ENCODE data around the gene ZBTB34. TPM values are rescaled to one million over a fixed set of nuclear protein-coding genes. Genes with fewer than 3 reads are reported as not detected.
A peak's percentile ranks its signal among the peaks of the same experiment; 100 is the strongest.

The ZBTB34 gene
- total RNA-seq, 2 donors from 2014 or later, result 5.0 to 8.2 TPM

DNA sequence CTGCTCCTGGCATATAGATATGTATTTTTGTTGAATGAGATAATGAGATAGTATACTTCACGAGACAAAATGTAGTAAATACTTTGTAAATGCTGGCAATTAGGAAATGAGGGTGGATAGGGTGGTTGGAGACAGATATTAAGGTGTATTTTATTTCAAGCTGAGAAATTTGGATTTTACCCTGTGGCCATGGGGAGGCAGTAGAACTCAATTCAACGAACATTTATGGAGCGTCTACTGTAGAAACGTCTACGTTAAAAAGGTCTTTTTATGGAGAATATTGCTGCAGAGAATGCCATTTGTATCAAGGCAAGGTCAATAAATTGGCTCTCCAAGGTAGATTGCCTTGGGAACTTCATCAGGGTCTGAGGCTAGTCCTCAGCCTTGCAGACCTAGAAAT is 32.6 kb downstream of the ZBTB34 start:
- Mint-ChIP-seq H3K4me3 (no peak overlapping the region), H3K27me3 (peaks cover 20% of the 10 kb centered on the region), H3K27ac (no peak overlapping the region), H3K36me3 (ENCODE audit: low read depth) (peaks cover 2% of the 10 kb centered on the region), H3K4me1 (peaks cover 4% of the 10 kb centered on the region)
- ATAC-seq (no peak), DNase-seq (no peak)
- no peaks in the 10 kb centered on the region for H3K9me3 ChIP-seq (ENCODE audit: control insufficient read depth, low read length, poor library complexity, severe bottlenecking)

DNA sequence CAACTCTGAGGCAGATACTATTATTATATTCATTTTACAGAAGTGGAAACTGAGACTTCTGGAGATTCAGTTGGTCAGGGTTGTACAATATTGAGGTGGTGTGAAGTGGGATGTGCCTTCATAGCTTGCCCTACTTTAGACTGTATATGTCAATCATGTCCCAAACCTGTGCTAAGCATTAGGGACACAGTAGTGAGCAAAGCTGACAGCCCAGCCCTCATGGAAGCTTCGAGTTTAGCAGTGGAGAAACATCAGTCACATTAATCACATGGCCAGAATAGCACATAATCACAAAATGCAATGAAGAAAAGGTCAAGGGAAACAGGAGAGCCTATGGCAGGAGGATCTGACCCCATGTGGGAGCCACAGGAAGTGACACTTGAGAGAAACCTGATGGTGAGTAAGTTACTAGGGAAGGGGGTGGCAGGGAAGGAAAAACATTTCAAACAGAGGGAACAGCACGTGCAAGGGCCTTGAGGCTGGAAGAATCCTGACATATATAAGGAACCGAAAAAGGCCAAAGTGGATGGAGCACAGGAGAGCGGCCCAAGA is 33.7 kb downstream of the ZBTB34 start:
- Mint-ChIP-seq H3K36me3 (ENCODE audit: low read depth) (peaks cover 2% of the 10 kb centered on the region), H3K4me1 (peaks cover 4% of the 10 kb centered on the region), H3K27me3 (peaks cover 20% of the 10 kb centered on the region), H3K27ac (no peak overlapping the region), H3K4me3 (no peak overlapping the region)
- DNase-seq (no peak), ATAC-seq (no peak)
- H3K9me3 ChIP-seq (ENCODE audit: control insufficient read depth, low read length, poor library complexity, severe bottlenecking), result no peaks in the 10 kb centered on the region

DNA sequence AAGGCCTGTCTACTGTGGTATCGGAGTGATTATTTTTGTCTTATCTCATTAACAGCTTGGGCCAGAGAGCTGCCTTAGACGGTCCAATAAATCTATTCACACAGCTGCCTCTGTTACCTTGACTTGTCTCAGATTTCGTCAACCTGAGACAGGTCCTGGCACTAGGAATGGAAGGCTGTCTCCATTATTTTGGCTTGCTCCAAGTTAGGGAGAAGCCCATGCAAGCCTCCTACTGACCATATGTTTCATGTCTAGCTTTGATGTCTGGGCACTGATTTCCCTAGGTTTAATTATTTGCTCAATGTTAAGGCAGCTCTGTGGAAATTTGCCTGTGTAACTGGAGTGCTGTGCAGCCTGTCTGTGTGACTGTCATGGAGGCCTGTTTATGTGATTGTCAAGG is 41.8 kb downstream of the ZBTB34 start:
- H3K4me1 Mint-ChIP-seq, result no peaks in the 10 kb centered on the region
- H3K9me3 ChIP-seq (ENCODE audit: control insufficient read depth, low read length, poor library complexity, severe bottlenecking), result no peaks in the 10 kb centered on the region
- H3K4me3 Mint-ChIP-seq, result no peak overlapping the region
- DNase-seq (no peak), ATAC-seq (no peak)
- H3K27me3 Mint-ChIP-seq, result peaks cover 13% of the 10 kb centered on the region
- H3K27ac Mint-ChIP-seq, result no peak overlapping the region
- no peaks in the 10 kb centered on the region for H3K36me3 Mint-ChIP-seq (ENCODE audit: low read depth)

DNA sequence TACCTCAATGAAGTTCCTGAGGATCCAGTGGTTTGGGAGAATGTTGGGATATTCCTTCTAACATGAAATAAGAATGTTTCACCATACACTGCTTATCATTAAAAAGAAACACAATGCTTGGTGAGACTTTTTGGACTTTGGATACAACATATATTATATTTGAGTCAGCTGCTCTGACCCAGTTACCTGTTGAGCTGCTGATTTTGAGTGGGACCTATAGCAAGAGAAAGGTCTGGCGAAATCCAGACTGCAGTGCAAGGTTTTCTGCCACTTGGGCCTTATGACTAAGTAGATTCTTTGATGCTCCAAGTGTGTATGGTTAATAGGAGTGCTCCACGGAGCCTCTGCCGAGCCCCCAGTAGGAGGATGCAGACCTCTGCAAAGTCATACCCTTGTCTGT is 44.1 kb downstream of the ZBTB34 start:
- ATAC-seq, result no peak
- H3K9me3 ChIP-seq (ENCODE audit: control insufficient read depth, low read length, poor library complexity, severe bottlenecking), result no peaks in the 10 kb centered on the region
- H3K36me3 Mint-ChIP-seq (ENCODE audit: low read depth), result no peaks in the 10 kb centered on the region
- H3K4me3 Mint-ChIP-seq, result no peak overlapping the region
- no peak overlapping the region for H3K27ac Mint-ChIP-seq
- H3K27me3 Mint-ChIP-seq, result peaks cover 23% of the 10 kb centered on the region
- no peaks in the 10 kb centered on the region for H3K4me1 Mint-ChIP-seq
- no peak for DNase-seq

DNA sequence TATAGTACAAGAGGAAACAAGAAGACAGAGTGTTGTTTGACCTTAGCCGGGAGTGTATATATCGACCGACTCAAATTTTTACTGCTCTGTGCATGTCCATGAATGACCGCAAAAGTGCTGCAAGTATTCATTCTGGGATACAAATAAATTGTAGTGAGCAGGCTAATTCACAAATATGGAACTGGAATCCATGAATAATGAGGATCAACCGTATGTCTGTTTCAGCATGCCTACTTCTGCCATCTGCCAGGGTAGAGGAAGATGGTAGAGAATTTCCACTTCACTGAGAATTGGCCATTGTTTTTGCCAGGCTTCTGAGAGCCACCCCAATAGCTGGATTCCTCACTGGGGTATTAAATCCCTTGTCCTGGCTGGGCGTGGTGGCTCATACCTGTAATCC is 45.7 kb downstream of the ZBTB34 start:
- Mint-ChIP-seq H3K27ac (no peak overlapping the region), H3K4me3 (no peak overlapping the region), H3K36me3 (ENCODE audit: low read depth) (no peaks in the 10 kb centered on the region), H3K4me1 (no peaks in the 10 kb centered on the region), H3K27me3 (peaks cover 25% of the 10 kb centered on the region)
- H3K9me3 ChIP-seq (ENCODE audit: control insufficient read depth, low read length, poor library complexity, severe bottlenecking), result no peaks in the 10 kb centered on the region
- DNase-seq, result no peak
- no peak for ATAC-seq

DNA sequence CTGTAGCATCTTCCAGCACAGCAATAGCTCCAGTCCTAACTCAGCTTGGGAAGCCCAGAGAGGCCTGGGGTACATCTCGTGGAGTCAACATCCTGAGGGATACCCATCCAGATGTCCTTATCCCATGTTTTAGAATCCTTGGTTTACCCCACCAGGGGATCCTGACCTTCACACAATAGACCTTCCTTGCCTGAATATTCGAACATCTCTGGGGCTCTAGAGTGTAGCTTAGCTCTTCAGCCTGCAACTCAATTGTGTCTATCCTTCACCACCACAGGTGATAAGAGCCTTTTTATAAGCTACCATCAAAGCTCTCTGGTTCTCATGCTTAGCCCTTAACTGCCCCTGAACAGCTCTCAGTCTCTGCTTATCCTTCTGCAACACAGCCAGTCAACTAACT is 46.6 kb downstream of the ZBTB34 start:
- no peaks in the 10 kb centered on the region for H3K9me3 ChIP-seq (ENCODE audit: control insufficient read depth, low read length, poor library complexity, severe bottlenecking)
- Mint-ChIP-seq H3K27me3 (peaks cover 25% of the 10 kb centered on the region), H3K36me3 (ENCODE audit: low read depth) (no peaks in the 10 kb centered on the region), H3K4me3 (no peak overlapping the region), H3K27ac (no peak overlapping the region), H3K4me1 (no peaks in the 10 kb centered on the region)
- DNase-seq, result no peak
- no peak for ATAC-seq

DNA sequence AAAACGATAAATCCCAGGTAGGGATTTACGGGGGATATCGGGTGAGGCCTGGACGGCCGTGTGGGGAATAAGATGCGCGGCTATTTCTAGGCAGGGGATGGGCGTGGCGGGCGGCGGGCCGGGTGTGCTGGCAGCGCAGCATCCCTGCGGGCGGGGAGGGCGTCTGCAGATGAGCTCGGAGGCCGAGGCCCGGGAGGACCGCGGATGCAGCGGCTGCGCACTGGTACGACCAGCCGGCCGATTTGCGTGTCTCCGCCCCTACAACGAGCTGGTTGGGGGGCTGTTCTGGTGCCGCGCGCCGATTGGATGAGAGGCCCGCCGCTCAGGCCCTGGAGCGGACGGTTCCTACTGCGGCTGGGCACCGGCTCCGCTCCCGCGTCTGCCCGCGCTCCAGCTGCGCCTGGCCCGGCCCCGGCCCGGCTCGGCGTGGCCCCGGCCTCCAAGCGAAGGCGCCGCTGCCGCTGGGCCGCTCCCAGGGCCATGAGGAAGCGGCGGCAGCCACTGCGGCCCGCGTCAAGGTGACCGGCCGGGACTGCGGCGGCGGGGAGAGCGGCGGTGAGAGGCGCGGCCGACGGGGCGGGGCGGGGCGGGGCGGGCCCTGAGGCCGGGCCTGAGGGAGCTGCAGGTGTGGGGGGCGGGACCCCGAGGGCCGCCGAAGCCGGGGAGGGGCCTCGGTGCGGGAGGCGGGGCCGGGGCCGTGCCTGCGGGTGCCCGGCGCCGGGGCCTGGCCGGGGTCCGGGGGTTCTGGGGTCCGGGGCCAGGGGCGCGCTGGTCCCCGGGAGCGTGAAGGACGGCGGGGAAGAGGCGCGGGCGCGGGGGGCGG is 54.2 kb downstream of the ZBTB34 start, which contains the start of gene RALGPS1:
RALGPS1 (plus strand) TSS at position 325 of the 823 bp plus-strand sequence. CDS start 47,508 bp downstream, outside the sequence.
- peak; percentile 76 to 80 (median 78) for DNase-seq
- peak; percentile 94 for ATAC-seq
- no peaks in the 10 kb centered on the region for H3K36me3 Mint-ChIP-seq (ENCODE audit: low read depth)
- peaks cover 1% of the 10 kb centered on the region for H3K27me3 Mint-ChIP-seq
- no peaks in the 10 kb centered on the region for H3K9me3 ChIP-seq (ENCODE audit: control insufficient read depth, low read length, poor library complexity, severe bottlenecking)
- peaks cover 10% of the 10 kb centered on the region for H3K4me1 Mint-ChIP-seq
- peak within 1 kb of the TSS; percentile 32 for H3K27ac Mint-ChIP-seq
- peak within 1 kb of the TSS; percentile 88 for H3K4me3 Mint-ChIP-seq

DNA sequence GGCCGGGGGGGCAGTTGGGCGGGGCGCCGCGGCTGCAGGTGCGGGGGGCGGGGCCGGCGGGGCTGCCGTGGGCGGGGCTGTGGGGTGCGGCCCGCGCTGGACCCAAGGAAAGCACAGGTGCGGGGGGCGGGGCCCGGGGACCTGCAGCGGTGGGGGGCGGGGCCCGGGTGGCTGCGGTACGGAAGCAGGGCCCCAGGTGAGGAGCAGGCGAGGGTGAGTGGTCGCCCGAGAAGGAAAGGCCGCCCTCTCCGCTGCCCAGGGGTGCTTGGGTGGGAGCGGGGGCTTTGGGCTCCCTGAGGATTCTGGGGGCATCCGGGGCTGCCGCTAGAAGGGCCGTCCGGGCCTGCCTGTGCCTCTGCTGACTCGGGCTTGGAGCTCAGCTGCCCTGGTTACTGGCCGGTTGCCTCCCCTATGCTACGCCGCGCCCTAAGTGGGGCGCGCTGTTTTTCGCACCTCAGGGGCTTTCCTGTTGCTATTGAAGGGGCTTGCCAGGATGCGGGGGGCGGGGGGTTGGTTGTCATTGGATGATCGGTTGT is 54.9 kb downstream of the ZBTB34 start:
- H3K9me3 ChIP-seq (ENCODE audit: control insufficient read depth, low read length, poor library complexity, severe bottlenecking), result no peaks in the 10 kb centered on the region
- Mint-ChIP-seq H3K36me3 (ENCODE audit: low read depth) (peaks cover 3% of the 10 kb centered on the region), H3K4me3 (peak overlapping the region; percentile 88), H3K27me3 (no peaks in the 10 kb centered on the region), H3K27ac (peak overlapping the region; percentile 32), H3K4me1 (peaks cover 10% of the 10 kb centered on the region)
- DNase-seq (peak; percentile 21 to 66 (median 64)), ATAC-seq (peak; percentile 20)

DNA sequence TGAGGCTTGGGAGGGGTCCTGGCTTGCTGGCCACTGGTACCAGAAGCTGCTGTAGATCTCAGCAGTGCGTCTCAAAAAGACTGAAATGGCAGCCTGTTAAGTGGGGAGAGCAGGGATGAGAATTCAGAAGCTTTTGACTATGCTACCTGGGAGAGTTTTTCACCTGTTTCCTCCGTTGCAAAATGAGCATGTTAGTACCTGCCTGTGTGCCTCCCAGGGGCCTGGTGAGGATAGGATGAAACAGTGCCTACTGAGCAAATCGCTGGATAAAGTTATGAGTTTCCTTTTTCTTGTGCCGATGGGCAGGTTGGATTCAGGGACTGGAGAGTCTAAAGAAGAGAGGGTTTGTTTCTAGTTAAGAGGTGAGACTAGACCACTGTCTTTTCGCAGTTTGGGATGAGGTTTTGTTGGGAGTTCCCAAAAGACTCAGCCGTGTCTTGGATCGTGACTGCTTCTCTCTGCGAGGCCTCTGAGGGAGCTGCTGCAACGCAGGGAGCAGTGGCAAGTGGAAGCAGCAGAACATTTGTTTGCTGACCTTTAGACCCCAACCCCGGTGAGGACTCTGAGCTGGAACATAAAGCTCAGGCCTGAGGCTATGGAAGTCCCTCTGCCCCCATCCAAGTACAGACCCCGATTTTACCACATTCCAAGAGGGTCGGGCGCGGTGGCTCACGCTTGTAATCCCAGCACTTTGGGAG is 55.6 kb downstream of the ZBTB34 start:
- Mint-ChIP-seq H3K27me3 (no peaks in the 10 kb centered on the region), H3K4me1 (peaks cover 10% of the 10 kb centered on the region), H3K27ac (peak overlapping the region; percentile 32), H3K4me3 (peak overlapping the region; percentile 88), H3K36me3 (ENCODE audit: low read depth) (peaks cover 4% of the 10 kb centered on the region)
- no peaks in the 10 kb centered on the region for H3K9me3 ChIP-seq (ENCODE audit: control insufficient read depth, low read length, poor library complexity, severe bottlenecking)
- DNase-seq (no peak), ATAC-seq (no peak)

DNA sequence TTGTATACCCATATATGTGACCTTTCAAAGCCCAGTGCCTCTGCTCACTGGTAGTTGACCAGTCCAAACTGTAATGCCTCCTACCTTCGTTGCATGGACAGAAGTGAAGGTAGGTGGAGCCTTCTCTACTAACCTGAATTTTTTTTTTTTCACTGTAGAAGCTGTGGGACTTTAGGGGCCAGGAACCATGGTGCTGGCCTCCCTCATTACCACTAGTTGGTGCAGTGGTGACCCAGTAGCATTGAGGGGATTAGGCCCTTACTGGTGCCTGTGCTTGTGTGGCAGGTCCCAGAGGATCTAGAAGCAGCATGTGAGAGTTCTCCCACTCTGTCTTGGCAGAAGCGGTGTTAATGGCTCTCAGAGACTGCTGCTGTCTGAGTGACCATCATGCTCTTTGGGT is 56.5 kb downstream of the ZBTB34 start:
- Mint-ChIP-seq H3K4me1 (peaks cover 10% of the 10 kb centered on the region), H3K27me3 (no peaks in the 10 kb centered on the region), H3K36me3 (ENCODE audit: low read depth) (peaks cover 4% of the 10 kb centered on the region), H3K27ac (no peak overlapping the region), H3K4me3 (no peak overlapping the region)
- no peak for DNase-seq
- H3K9me3 ChIP-seq (ENCODE audit: control insufficient read depth, low read length, poor library complexity, severe bottlenecking), result no peaks in the 10 kb centered on the region
- ATAC-seq, result no peak

DNA sequence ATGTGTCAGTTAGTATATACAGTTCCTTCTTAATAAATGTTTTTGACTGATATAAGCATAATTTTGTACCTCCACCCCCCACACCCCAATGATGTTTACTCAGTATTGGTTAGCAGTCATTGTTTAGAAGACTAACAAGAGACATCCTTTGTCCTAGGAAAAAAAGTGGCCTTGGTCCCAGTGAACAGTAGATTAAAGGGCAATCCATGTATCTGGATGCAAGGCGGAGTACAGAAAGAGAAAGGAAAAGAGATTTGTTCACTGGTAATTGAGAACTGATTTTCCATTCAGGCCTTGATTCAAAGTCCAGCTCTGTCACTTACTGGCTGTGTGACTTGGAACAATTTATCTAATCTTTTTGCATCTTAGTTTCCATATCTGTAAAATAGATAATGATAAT is 58.8 kb downstream of the ZBTB34 start:
- no peak for ATAC-seq
- no peaks in the 10 kb centered on the region for H3K9me3 ChIP-seq (ENCODE audit: control insufficient read depth, low read length, poor library complexity, severe bottlenecking)
- no peak for DNase-seq
- Mint-ChIP-seq H3K4me1 (peaks cover 6% of the 10 kb centered on the region), H3K27me3 (peaks cover 5% of the 10 kb centered on the region), H3K4me3 (no peak overlapping the region), H3K36me3 (ENCODE audit: low read depth) (peaks cover 4% of the 10 kb centered on the region), H3K27ac (no peak overlapping the region)

DNA sequence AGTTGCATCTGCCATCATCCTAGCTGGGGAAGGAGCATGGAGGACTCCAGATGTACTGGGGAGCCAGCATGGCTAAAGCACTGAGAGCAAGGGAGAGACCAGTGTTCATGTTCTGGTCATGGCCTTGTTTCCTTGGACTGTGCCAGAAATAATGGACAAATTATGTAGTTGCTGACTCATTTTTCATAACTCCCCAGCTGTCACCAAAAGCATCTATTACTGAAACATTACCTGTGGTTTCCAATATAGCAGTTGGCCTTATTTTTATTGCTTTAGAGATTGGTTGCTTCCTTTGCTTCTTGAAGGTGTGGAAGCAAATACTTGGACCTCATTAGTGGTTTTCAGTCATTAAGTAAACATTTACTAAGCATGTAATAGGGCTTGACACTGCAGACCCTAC is 65.4 kb downstream of the ZBTB34 start:
- no peak for DNase-seq
- H3K4me1 Mint-ChIP-seq, result peaks cover 3% of the 10 kb centered on the region
- peaks cover 3% of the 10 kb centered on the region for H3K36me3 Mint-ChIP-seq (ENCODE audit: low read depth)

DNA sequence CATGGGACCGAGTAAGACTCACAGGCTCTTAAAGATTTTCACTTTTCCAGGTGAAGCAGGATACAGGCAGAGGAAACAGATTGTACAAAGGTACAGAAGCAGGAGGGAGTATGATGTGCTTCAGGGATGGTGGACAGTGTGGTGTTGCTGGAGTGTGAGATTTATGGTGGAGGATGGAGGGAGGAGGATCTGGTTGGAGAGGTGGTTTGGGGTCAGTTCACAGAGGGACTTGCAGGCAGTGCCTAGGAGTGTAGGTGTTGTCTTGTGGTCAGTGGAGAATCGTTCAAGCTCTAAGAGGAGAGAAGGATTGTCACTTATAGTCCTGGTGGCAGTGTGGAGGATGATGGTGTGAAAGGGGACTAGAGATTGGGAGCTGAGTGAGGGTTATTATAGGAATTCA is 65.9 kb downstream of the ZBTB34 start:
- no peak for DNase-seq
- no peaks in the 10 kb centered on the region for H3K9me3 ChIP-seq (ENCODE audit: control insufficient read depth, low read length, poor library complexity, severe bottlenecking)
- Mint-ChIP-seq H3K27ac (no peak overlapping the region), H3K4me3 (no peak overlapping the region), H3K4me1 (peaks cover 5% of the 10 kb centered on the region), H3K27me3 (peaks cover 5% of the 10 kb centered on the region), H3K36me3 (ENCODE audit: low read depth) (peaks cover 3% of the 10 kb centered on the region)
- no peak for ATAC-seq

More for the DNA sequence above, 65.4 kb downstream of the ZBTB34 start:
- no peaks in the 10 kb centered on the region for H3K9me3 ChIP-seq (ENCODE audit: control insufficient read depth, low read length, poor library complexity, severe bottlenecking)
- ATAC-seq, result no peak
- H3K27ac Mint-ChIP-seq, result no peak overlapping the region
- no peak overlapping the region for H3K4me3 Mint-ChIP-seq
- peaks cover 5% of the 10 kb centered on the region for H3K27me3 Mint-ChIP-seq
